Measurements from ENCODE around the gene HSD3B7.

Gene HSD3B7

DNA sequence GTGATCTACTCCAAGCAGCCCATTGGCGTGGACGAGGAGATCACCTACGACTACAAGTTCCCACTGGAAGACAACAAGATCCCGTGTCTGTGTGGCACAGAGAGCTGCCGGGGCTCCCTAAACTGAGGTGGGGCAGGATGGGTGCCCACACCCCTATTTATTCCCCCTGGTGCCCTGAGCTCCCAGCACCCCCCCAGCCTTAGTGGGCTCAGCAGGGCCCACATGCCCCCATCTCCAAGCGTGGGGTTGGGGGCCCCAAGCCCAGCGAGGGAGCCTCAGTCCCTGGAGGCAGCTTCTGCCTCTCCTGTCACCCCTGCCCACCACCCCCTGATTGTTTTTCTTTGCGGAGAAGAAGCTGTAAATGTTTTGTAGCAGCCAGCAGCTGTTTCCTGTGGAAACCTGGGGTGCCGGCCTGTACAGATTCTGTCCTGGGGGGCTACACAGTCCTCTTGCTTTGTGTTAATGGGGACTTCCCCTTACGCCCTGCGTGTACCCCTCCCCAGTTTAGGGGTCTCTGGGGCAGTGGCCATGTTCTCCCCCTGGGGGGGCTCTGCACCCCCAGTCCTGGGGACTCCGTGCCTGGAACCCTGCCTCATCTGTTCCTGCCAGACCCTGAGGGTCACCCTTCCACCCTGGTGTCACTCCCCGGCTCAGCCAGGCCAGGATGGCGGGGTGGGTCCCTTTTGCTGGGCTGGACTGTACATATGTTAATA lies 953 bp upstream of the HSD3B7 start:
- no peak for DNase-seq

DNA sequence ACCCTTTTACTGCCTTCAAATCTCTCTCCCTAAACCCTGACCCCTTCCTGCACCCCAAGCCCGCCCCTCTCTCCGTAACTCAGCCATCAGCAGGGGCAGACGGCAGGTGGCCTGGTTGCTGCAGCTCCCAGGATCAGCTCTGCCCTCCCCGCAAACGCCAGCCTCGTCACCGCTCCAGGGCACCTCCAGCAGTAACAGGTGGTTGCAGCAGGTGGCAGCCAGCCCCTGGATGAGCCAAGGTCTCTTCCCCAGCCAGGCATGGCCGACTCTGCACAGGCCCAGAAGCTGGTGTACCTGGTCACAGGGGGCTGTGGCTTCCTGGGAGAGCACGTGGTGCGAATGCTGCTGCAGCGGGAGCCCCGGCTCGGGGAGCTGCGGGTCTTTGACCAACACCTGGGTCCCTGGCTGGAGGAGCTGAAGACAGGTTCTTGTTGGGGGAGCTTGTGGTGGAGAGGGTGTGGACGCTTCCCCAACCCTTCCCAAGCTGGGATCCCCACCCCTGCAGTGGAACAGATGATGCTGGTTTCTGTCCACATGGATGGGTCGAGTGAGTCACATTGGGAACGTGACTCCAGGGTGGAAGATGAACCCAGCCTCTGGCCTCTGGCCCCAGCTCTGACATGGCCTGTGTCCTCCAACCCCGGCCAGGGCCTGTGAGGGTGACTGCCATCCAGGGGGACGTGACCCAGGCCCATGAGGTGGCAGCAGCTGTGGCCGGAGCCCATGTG lies 558 bp downstream of the HSD3B7 start:
- no peak for DNase-seq

DNA sequence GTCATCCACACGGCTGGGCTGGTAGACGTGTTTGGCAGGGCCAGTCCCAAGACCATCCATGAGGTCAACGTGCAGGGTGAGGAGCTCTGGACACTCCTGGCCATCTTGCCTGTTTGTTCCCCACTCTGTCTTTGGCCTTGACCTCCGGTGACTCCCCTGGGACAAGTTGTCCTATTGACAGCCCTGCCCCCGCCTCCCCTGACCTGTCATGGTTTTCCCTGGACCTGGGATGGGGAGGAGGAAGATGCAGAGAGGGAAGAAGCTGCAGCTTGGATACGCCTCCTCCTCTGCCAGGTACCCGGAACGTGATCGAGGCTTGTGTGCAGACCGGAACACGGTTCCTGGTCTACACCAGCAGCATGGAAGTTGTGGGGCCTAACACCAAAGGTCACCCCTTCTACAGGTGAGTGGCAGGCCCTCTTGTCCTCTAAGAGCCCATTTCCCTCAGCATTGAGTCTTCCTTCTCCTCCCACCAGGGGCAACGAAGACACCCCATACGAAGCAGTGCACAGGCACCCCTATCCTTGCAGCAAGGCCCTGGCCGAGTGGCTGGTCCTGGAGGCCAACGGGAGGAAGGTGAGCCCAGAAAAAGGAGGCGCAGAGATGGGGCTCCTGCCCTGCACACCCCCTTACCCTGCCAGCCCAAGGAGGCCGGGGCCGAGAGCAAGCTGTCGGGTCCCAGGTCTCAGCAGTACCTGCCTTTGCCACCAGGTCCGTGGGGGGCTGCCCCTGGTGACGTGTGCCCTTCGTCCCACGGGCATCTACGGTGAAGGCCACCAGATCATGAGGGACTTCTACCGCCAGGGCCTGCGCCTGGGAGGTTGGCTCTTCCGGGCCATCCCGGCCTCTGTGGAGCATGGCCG lies 1.4 kb downstream of the HSD3B7 start:
- DNase-seq: no peak

DNA sequence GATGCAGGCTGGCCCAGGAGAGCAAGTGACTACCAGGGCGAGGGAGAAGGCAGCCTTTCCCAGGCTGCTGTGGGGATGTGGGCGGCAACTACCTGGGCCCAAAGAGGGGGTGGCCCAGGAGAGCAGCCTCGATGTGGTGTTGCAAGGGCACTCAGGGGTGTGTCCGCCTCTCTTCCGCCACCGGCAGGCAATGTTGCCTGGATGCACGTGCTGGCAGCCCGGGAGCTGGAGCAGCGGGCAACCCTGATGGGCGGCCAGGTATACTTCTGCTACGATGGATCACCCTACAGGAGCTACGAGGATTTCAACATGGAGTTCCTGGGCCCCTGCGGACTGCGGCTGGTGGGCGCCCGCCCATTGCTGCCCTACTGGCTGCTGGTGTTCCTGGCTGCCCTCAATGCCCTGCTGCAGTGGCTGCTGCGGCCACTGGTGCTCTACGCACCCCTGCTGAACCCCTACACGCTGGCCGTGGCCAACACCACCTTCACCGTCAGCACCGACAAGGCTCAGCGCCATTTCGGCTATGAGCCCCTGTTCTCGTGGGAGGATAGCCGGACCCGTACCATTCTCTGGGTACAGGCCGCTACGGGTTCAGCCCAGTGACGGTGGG lies 2.7 kb downstream of the HSD3B7 start:
- DNase-seq: no peak

DNA sequence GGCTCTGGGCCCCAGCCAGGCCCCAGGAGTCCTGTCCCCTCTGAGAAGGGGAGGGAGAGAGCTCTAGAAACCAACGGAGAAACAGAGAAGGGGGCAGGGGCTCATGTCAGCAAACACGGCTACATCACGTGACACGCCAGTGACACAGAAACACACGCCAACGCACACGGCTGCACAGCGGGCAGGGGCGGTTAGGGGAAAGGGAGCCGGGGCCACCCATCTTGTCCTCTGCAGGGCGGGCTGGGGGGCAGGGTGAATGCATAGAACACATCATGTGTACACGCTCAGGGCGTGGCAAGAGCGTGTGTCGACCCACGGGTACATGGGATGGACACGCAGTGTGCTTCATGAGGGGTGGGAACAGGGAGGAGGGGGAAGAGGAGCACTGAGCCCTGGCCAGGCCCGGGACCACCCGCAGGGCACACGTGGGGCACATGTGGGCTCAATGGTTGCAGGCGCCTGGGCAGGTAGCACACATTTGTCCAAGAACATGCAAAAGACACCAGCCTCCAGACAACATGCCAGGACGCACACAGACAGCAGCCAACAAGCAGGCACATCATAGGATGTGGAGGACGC lies 4.6 kb downstream of the HSD3B7 start:
- no peak for DNase-seq

DNA sequence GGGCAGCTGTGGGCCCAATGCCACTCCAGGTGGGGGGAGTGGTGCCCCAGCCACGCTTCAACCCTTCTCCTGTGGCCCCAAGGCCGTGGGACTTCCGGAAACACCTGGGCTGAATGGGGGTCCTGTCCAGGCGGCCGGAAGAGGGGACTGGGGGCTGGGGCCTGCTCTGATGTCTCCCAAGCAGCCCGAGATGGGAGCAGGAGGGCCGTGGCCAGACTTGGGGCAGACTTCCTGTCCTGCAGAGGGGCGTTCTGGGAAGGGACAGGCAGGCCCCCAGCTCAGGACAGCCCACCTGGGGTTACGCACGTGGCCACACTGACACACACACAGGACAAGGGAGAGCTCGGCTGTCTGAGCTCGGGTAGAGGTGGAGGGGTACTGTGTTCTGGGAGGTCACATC lies 5.1 kb downstream of the HSD3B7 start:
- DNase-seq: no peak

DNA sequence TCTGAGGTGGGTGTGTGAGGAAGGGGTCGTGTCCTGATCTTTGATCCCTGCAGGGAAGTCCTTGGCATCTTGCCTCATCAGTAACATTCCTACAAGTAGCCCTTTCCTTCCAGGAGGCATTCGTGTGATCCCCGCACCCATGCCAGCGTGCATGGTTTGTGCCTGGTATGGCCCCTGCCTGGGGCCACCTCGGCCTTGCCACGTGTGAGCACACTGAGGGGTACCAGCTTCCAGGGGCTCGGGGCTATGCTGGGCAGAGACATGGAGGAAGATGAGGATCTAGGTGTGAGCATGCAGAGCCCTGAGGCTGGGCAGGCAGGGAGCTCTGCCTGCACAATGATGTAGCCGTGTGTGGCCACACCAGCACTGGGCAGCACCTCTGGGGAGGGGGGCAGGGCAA lies 6.0 kb downstream of the HSD3B7 start:
- no peak for DNase-seq

DNA sequence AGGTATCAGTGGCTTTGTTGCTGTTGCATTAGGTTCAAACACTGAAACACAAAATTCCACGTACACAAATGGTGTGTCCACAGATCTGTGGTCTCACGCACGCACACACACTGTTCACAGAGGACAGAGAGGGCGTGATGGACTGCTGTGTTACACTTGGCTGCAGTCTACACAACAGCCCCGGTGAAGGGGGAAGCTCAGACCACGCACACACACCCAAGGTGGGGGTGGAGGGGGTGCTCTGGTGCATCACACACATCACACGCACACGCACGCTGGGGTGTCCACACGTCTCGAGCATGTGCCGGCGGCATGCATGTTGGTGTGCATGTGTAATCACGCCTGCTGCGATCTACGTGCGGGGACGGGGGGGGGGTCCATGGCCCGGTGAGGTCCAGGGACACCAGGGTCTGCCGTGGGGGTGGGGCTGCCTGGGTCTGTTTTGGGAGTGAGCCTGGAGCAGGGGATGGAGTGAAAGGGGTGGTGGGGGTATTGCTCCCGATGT lies 7.3 kb downstream of the HSD3B7 start:
- DNase-seq: no peak

DNA sequence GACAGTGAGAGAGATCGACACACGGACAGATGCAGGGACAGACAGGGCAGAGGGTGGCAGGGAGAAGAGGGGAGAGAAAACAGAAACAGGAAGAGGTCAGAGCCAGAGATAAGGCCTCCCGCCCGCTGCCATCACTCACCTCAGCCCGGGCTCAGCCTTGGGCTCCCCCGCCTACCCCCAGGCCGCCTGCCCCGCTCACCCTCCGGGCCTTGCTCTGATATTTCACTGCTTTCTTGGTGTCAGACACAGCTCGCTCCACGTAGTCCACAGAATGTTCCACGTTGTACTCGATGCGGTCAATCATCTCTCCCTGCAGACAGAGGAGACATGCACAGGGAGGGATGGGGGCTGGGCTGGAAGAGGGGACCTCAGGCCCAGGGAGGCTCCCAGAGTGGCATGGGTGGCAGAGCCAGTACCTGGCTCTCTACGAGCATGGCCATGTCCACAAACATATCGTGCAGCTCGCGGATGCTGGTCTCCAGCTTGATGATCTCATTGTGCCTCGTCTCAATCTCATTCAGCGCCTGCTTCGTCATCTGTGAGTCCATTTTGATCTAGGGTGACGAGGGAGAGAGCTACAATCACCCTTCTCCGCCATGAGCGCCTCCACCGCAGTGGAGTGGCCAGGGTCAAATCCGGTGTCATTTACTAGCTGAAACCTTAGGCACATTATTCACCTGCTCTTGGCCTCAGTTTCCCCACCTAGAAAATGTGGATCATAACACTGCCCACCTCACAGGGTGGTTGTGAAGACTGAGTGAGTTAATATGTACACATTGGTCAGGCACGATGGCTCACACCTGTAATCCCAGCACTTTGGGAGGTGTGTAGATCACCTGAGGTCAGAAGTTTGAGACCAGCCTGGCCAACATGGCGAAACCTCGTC lies 8.2 kb downstream of the HSD3B7 start:
- DNase-seq: no peak

DNA sequence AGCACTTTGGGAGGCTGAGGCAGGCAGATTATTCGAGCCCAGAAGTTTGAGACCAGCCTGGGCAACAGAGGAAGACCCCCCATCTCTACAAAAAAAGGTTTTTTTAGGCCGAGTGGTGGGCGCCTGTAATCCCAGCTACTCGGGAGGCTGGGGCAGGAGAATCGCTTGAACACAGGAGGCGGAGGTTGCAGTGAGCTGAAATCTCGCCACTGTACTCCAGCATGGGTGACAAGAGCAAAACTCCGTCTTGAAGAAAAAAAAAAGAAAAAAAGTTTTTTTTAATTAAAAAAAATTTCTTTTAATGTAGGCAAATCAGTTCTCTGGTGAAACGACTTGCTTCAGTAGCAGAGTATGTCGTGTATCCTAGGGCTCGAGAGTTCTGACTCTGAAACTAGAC lies 10.9 kb downstream of the HSD3B7 start:
- DNase-seq: no peak

DNA sequence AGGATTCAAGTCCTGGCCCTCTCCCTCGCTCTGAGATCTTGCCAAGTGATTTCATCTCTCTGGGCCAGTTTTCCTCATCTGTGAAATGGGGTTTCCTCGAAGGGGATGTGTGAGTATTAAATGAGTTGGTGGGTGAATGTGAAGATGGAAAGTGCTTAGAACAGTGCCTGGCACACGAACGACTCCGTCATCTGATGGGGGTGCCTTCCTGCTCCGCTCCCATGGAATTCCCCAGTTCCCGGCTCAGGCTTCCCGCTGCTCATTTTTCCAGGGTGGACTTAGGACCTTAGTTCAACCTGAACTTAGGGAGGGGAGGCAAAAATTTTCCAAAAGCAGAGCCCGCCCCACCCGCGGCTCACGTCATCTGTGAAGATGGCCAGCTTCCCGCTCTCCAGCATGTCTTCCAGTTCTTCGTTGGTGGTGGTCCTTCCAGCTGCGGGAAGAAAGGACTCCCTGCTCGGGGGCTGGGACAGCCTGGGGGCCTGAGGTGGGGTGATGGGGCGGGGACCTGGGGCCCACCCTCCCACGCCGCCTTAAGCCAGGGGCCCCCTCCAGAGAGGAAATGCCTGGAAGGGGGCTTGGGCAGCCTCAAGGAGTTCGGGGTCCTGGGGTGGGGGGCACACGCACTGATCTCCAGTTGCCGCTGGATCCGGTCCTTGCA lies 11.4 kb downstream of the HSD3B7 start:
- DNase-seq: no peak

DNA sequence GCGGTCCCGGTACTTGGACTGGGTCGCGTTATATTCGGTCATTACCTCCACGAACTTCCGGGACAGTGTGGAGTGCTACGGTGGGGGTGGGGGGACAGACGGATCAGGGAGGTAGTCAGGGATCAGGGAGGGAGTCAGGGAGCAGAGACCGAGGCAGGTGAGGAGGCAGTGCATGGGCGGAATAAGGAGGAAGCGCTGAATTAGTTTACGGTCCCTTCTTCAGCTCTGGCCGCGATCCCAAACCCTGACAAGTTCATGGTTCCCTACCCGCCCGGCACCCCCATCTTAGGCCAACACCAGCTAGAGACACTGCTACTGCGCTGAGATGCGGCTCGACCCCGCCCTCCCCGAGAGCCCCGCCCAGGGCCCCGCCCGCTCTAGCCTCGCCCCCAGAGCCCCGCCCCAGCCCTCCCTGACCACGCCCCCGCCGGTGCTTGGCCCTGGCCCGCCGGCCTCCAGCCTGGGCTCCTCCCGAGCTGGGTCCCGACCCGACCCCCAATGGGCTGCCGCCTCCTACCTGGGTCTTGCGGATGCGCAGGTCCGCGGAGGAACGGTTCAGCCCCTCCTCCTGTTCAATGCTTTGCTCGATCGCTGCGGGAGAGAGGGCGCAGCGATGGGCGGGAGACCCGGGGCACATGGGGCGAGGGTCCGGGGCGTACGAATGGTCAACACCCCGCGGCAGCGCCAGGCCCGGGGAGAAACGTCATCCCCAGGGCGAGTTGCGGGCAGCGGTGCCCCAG lies 12.1 kb downstream of the HSD3B7 start:
- peak; percentile 56 for DNase-seq

DNA sequence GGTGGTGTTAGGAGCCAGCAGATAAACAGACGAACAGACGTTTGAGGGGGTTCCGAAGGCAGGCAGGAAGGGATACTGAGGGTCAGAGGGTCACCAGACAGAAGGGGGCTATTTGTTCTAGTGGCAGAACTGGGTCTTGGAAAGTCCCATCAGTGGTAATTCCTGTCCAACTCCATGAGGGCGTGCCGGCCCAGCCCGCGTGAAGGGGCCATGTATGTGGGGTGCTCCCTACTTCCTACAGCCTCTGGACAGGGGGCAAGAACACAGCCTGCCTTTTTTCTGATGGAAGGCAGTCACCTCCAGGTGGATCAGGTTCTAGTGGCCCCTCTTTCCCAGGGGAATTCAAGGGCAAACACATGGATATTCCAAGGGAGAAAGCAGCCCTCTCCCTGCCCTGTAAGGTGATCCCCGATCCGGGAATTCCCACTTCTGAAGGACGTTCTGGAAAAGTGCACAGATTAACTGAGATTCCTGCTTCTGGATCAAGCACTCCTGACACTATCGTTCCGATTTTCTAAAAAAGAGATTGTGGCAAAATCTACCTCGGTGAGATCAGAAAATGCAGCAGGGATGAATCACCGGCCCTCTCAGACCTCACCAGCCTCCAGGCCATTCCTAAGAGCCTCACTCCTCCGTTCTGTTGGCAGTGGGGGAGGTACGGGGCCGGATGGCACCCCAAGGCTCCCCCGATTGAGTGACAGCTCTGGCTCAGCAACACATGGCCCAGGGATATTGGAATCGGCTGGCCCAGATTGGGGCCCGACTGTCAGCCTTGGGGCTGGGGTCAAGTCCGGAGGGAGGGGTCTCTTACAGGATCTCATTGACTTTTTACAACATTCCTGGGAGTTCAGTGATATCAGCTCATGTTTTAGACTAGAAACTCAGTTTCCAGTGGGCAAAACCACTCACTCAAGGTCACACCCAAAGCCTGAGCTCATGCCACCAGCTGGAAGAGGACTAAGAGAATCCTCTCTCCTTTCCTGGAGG lies 13.0 kb downstream of the HSD3B7 start:
- peak; percentile 77 for DNase-seq

DNA sequence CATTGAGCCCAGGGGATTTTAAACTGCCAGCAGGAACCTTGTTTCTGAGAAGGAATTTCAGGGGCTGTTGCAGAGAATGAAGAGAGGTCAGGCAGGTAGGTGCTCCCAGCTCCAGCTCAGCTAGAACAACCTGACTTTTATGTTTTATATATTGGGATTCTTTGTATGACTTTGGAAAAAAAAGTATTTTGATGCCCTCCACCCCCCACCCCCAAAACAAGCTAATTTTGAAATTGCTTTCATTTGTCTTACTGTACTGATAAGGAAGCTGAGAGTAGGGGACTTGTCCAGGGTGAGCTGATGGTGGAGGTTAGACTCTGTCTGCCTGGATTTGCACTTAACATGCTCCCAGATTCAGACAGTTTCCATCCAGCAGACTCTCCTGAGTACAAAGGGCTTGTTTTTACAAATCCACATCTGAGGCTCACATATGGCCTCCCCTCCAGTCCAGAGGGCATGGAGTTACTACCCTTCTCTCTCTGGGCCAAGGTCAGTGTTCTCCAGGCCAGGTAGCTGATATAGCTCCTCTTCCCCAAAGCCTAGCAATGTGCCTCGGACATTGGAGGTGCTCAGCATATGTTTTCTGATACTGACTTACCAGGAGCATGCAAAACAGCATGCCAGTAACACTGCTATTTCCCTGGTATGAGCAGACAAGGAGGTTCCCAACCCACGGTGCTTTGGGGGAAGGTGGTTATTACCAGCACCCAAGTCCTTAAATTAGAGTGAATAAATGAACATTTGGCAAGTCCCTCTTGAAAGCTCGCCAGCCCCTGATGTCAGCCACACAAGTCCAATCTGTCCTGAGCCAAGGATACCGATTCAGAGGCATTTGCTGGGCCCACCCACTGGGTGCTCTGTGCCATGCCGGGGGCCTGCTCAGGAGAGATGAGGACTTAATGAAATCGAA lies 14.1 kb downstream of the HSD3B7 start:
- no peak for DNase-seq

DNA sequence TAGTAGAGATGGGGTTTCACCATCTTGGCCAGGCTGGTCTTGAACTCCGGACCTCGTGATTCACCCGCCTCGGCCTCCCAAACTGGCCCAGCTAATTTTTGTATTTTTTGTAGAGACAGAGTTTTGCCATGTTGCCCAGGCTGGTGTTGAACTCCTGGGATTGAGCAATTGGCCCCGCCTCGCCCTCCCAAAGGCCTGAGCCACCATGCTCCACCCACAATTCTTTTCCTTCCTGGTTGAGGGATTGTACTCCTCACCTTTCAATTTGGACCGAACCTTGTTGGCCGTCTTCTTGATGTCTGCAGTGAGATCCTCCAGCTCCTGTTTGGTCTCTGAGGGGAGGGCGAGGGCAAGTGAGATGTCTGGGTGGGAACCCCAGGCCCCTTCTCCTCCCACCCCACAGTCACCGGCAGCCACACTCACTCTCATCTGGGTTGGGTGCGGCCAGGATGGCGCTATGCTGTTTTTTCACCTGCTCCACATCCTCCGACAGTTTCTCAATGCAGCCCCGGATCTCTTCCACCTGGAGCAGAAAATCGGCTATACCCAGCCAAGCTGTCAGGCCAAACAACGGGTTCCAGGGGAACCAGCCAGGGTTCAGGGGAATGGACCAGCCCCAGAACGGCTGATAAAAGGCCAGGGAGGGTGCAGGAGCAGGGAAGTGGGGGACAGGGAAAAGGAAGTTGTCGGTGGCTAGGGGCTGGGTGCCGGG lies 15.8 kb downstream of the HSD3B7 start:
- no peak for DNase-seq

DNA sequence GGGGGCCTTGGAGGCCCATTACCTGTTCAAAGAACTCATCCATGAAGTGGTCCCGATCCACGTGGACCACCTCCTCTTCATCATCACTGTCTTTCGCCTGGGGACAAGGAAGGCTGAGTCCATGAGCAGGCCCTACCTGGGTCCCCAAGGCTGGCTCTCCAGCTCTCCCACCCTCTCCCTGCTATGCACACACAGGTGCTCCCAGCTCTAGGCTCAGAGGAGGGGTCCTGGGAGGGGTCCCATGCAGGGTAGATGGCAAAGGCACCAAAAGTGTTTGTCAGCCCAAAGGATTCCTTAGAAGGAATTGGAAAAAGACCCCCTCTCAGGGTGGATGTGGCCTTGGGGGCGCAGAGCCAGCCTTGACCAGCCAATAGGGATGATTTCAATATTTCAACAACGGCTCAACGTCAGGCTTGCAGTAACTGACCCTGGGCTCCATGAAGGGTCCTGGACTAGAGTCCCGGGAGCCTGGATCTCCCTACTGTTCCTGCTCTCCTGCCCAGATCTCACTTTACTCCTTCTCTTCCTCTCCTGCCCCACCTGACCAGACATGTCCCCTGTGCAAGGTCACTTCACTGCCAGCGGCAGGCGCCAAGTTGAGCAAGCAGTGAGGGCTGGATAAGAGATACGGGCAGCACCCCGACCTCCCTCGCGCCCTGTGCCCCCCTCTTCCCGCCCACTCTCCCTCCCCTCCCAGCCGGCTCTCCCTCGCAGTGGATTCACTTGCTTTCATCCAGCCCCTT lies 16.7 kb downstream of the HSD3B7 start:
- no peak for DNase-seq
